CD4-positive, alpha-beta T cell treated with Interleukin-4 for 1 hour (primary cell): ENCODE data around the gene MRPL19.

ENCODE experiments used
- DNase-seq, 2 donors: peaks; one replicate each; pipeline ENCODE4 v3.0.0-alpha.2; 2020 to 2022

The MRPL19 gene

GRCh38 chr2:75646583-75647425 lies at the start of gene MRPL19:
Gene MRPL19 (plus strand): TSS chr2:75646783. CDS start chr2:75646808, 25 bp downstream.
- DNase-seq = peak; percentile 84 to 86

- no peak for DNase-seq
These were observed 49.8 kb upstream of the MRPL19 start for GRCh38 chr2:75596784-75597183.

GRCh38 chr2:75597949-75598348 lies 48.6 kb upstream of the MRPL19 start:
- DNase-seq = no peak

- DNase-seq = no peak
These were observed 47.9 kb upstream of the MRPL19 start for GRCh38 chr2:75598589-75599155.

GRCh38 chr2:75600461-75601011 lies 46.0 kb upstream of the MRPL19 start:
- no peak for DNase-seq

- no peak for DNase-seq
These were observed 43.8 kb upstream of the MRPL19 start for GRCh38 chr2:75602724-75603342.

- DNase-seq = no peak
These were observed 43.1 kb upstream of the MRPL19 start for GRCh38 chr2:75603477-75603876.

- DNase-seq = no peak
These were observed 42.1 kb upstream of the MRPL19 start for GRCh38 chr2:75604484-75604883.

GRCh38 chr2:75605770-75606529 lies 40.6 kb upstream of the MRPL19 start:
- no peak for DNase-seq

- DNase-seq = no peak
These were observed 39.7 kb upstream of the MRPL19 start for GRCh38 chr2:75606761-75607399.

- no peak for DNase-seq
These were observed 39.2 kb upstream of the MRPL19 start for GRCh38 chr2:75607400-75607798.

GRCh38 chr2:75607988-75608683 lies 38.4 kb upstream of the MRPL19 start:
- no peak for DNase-seq

GRCh38 chr2:75608684-75609333 lies 37.8 kb upstream of the MRPL19 start:
- DNase-seq = peak; percentile 35 to 36

GRCh38 chr2:75609334-75609689 lies 37.3 kb upstream of the MRPL19 start:
- no peak for DNase-seq

- no peak for DNase-seq
These were observed 36.6 kb upstream of the MRPL19 start for GRCh38 chr2:75609937-75610508.

GRCh38 chr2:75610671-75611070 lies 35.9 kb upstream of the MRPL19 start:
- no peak for DNase-seq

- DNase-seq = no peak
These were observed 34.3 kb upstream of the MRPL19 start for GRCh38 chr2:75612108-75612861.

- no peak for DNase-seq
These were observed 33.7 kb upstream of the MRPL19 start for GRCh38 chr2:75612862-75613243.

GRCh38 chr2:75614162-75614651 lies 32.4 kb upstream of the MRPL19 start:
- no peak for DNase-seq

- no peak for DNase-seq
These were observed 30.2 kb upstream of the MRPL19 start for GRCh38 chr2:75616406-75616805.
